Measurements from ENCODE around the gene STAB1. TPM values are rescaled to one million over a fixed set of nuclear protein-coding genes. Genes with fewer than 3 reads are reported as not detected.

The STAB1 gene
- total RNA-seq, 1 donor from 2014 or later = 67.2 TPM

DNA sequence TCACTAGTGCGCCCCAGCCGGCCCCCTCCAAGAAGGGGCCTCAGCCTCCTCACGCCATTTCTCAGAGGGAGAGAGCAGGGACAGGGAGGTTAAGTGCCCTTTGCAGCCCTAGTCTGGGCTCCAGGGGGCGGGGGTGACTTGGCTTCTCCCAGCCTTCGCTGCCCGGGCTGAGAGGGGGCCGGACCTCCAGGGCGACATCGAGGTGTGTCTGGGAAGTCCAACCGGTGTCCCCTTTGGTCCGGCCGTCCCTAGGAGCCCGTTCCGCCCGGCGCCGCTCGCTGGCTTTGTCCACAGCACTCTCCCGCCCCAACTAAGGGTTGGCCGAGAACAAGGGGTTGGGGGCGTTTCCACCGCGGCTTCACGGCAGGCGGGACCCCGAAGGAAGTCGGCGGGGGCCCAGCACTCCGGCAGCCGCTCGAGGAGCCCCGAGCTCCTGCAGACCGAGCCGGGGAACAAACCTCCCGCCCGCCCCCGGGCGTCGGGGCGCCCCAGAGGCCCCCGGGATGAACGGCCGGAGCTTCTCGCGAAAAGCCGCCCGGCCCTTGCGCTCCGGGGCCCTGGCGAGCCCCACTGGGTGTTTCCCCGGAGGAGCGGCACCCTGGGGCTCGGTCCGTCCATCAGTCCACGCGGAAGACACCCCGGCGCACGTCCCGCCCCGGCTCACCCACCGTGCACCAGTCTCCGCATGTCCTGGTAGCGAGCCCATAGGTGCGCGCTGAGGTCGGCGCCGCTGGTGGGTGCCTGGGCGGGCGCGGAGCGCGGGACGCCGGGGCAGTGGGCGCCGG is 37.9 kb downstream of the STAB1 start:
- intact Hi-C loops (cut with micrococcal nuclease) = no loop called here
- H3K36me3 ChIP-seq = peaks cover under 1% of the 10 kb centered on the region
- TF ChIP-seq, protein P1, sequence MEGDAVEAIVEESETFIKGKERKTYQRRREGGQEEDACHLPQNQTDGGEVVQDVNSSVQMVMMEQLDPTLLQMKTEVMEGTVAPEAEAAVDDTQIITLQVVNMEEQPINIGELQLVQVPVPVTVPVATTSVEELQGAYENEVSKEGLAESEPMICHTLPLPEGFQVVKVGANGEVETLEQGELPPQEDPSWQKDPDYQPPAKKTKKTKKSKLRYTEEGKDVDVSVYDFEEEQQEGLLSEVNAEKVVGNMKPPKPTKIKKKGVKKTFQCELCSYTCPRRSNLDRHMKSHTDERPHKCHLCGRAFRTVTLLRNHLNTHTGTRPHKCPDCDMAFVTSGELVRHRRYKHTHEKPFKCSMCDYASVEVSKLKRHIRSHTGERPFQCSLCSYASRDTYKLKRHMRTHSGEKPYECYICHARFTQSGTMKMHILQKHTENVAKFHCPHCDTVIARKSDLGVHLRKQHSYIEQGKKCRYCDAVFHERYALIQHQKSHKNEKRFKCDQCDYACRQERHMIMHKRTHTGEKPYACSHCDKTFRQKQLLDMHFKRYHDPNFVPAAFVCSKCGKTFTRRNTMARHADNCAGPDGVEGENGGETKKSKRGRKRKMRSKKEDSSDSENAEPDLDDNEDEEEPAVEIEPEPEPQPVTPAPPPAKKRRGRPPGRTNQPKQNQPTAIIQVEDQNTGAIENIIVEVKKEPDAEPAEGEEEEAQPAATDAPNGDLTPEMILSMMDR (IDR thresholded peaks at IDR 0.05; ENCODE audit: borderline replicate concordance) = no peak
- DNase-seq = no peak
- H3K4me3 ChIP-seq = peak overlapping the region; percentile 82
- H3K9me3 ChIP-seq (replicated peaks) = no peaks in the 10 kb centered on the region
- peaks cover 93% of the 10 kb centered on the region for H3K4me1 ChIP-seq
- H3K27ac ChIP-seq (replicated peaks) = peak overlapping the region; percentile 94
- no peaks in the 10 kb centered on the region for H3K27me3 ChIP-seq (ENCODE audit: low read depth)

DNA sequence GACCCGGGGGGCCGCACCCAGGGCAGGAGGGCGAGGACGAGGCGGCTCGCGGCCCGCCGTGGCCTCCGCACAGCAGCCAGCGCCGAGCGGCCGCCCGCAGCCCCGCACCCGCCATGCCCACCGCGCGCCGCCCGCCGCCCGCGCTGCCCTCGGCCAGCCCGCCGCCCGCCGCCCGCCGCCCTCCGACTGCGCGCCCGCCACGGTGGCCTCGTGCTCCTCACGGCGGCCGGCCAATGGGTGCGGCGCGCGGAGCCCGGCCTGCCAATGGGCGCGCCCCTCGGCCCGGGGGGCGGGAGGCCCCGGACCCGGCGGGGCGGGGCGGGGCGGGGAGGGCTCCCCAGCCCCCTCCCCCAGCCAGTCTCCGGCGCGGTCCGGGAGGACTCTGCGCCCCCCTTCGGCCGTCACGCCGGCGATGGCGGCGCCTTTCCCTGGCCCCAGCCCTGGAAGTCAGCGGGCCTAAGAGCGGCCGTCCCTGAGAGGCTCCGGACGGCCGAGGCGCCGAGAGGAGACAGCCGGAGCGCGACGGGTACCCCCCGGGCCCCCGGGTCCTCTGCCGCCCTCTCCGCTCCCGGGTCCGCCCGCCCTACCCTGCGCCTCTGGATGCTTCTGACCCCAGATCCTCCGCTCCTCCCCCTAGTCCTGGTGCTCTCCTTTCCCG is 38.6 kb downstream of the STAB1 start, which contains the start of gene NT5DC2:
Gene NT5DC2, minus strand, starts transcription at position 235 of the 658 bp plus-strand sequence. Its CDS starts 120 bp downstream, at position 115.
- TF ChIP-seq, protein P1 (IDR thresholded peaks at IDR 0.05; ENCODE audit: borderline replicate concordance) = peak; percentile 21
- H3K27me3 ChIP-seq (ENCODE audit: low read depth) = no peaks in the 10 kb centered on the region
- peaks cover 93% of the 10 kb centered on the region for H3K4me1 ChIP-seq
- peak within 1 kb of the TSS; percentile 82 for H3K4me3 ChIP-seq
- no peaks in the 10 kb centered on the region for H3K36me3 ChIP-seq
- no peaks in the 10 kb centered on the region for H3K9me3 ChIP-seq (replicated peaks)
- H3K27ac ChIP-seq (replicated peaks) = peak within 1 kb of the TSS; percentile 97
- intact Hi-C loops (cut with micrococcal nuclease) = no loop called here
- peak; percentile 77 for DNase-seq

DNA sequence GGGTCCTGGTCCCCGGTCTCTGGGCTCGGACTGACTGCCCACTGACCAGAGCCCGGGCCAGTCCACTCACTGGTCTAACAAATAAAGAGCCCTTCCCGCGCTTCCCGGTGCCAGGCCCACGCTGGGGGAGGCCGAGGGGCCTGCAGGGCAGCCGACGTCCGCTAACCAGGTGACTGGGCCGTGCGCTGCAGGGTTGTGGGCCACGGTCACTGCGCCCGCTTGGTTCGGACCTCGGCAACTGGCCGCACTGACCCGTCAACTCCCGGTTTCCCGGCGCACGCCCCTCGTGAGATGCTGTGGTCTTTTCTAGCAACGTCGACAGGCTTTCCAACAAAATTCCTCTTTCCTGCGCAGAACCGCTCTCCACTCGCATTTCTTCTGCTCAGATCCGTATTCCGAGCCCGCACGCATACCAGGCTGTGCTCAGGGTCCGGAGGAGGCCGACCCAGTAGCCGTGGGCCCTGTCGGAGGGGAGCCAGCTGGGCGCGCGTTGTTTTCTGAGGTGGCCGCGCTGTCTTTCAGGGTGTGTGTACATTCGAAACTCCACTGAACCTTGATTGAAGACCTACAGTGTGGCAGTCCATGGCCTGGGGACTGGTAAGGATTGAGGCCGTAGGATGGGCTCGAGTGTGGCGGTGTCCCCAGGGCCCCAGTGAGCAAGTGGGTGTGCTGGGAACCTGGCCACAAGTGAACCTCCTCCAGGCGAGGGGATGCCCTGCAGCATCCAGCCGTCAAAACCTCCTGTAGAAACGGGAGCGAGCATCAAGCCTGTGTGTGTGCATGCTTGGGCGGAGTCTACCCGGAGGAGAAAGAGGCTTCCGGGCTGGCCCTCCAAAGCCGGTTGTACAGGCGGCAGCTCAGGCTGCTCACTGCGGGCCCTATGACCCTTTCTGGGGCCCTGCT is 39.4 kb downstream of the STAB1 start:
- no peak for DNase-seq
- Histone ChIP-seq H3K4me1 (peaks cover 93% of the 10 kb centered on the region), H3K4me3 (peak overlapping the region; percentile 77), H3K36me3 (no peaks in the 10 kb centered on the region), H3K27ac (replicated peaks) (peak overlapping the region; percentile 97), H3K9me3 (replicated peaks) (no peaks in the 10 kb centered on the region), H3K27me3 (ENCODE audit: low read depth) (no peaks in the 10 kb centered on the region)
- intact Hi-C loops (cut with micrococcal nuclease) = no loop called here
- TF ChIP-seq, protein P1 (IDR thresholded peaks at IDR 0.05; ENCODE audit: borderline replicate concordance) = no peak

DNA sequence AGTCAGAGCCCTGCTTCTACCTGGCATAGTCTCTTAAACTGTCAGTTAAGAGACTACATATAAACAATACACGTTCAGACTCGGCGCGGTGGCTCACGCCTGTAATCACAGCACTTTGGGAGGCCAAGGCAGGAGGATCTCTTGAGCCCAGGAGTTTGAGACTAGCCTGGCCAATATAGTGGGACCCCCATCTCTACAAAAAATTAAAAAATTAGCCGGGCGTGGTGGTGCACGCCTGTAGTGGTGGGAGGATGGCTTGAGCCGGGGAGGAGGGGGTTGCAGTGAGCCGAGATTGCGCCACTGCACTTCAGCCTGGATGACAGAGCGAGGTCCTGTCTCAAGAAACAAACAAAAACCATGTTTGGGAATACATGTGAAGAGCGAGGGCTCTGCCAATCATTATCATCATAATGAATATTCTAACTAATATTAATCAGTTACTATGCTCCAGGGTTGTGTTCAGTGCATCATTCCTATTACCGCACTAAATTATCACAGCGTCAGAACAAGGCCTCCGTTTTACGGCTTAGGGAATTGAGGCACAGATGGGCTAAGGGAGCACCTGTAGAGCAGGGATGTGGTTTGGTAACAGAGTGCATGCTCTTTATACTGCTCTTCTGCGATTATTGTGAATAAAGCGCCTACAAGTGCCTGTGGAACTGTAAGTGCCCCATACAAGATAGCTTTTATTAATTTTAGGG is 40.4 kb downstream of the STAB1 start:
- no peaks in the 10 kb centered on the region for H3K9me3 ChIP-seq (replicated peaks)
- H3K4me1 ChIP-seq = peaks cover 90% of the 10 kb centered on the region
- peak overlapping the region; percentile 79 for H3K4me3 ChIP-seq
- TF ChIP-seq, protein P1 (IDR thresholded peaks at IDR 0.05; ENCODE audit: borderline replicate concordance) = no peak
- intact Hi-C loops (cut with micrococcal nuclease) = no loop called here
- H3K27me3 ChIP-seq (ENCODE audit: low read depth) = no peaks in the 10 kb centered on the region
- no peaks in the 10 kb centered on the region for H3K36me3 ChIP-seq
- peak overlapping the region; percentile 97 for H3K27ac ChIP-seq (replicated peaks)
- no peak for DNase-seq

DNA sequence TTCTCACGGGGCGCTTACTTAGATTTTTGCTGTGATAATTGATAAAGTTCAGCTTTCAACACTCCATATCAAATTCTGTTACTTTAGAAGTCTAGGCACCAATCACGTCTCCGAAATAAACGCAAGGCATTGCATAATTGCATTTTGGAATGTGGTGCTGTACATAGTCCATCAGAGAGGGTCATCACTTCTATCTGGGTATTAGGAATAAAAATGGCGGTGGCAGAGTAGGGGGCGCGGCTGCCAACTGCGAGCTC is 40.9 kb downstream of the STAB1 start:
- H3K4me1 ChIP-seq = peaks cover 88% of the 10 kb centered on the region
- no peaks in the 10 kb centered on the region for H3K27me3 ChIP-seq (ENCODE audit: low read depth)
- H3K9me3 ChIP-seq (replicated peaks) = no peaks in the 10 kb centered on the region
- intact Hi-C loops (cut with micrococcal nuclease) = no loop called here
- DNase-seq = no peak
- peak overlapping the region; percentile 79 for H3K4me3 ChIP-seq
- H3K27ac ChIP-seq (replicated peaks) = peak overlapping the region; percentile 97
- H3K36me3 ChIP-seq = peaks cover 5% of the 10 kb centered on the region
- TF ChIP-seq, protein P1 (IDR thresholded peaks at IDR 0.05; ENCODE audit: borderline replicate concordance) = no peak

Measured in left ventricle myocardium inferior (tissue), 1 donor.